ENCODE measurements around the gene APOBEC3C.
"Not testable (repeated sequence)": the region's sequence is repeated elsewhere in the genome, so short reads cannot be mapped to it uniquely, and the experiment has no call there.

The APOBEC3C gene

GRCh38 chr22:39017596-39018365 is 3.7 kb downstream of the APOBEC3C start:
- Histone ChIP-seq H3K9me3 (no peaks in the 10 kb centered on the region), H3K27ac (no peak overlapping the region), H3K4me3 (ENCODE audit: low read depth in 1 of 2, low read length in 1 of 2) (no peak overlapping the region), H3K4me1 (ENCODE audit: control insufficient read depth in 1 of 2, insufficient read depth in 1 of 2, low read depth in 1 of 2, low read length in 1 of 2) (peaks cover 24 to 34% of the 10 kb centered on the region in 2 experiments), H3K27me3 (no peaks in the 10 kb centered on the region), H3K36me3 (no peaks in the 10 kb centered on the region)
- no peak for TF ChIP-seq CTCF (IDR thresholded peaks at IDR 0.05)

- H3K4me3 ChIP-seq (ENCODE audit: low read depth in 1 of 2, low read length in 1 of 2) = peak overlapping the region; percentile 44 to 55
- not testable (repeated sequence) for H3K36me3 ChIP-seq, H3K9me3 ChIP-seq, H3K27me3 ChIP-seq
- peak overlapping the region; percentile 77 for H3K27ac ChIP-seq
- peaks cover 11 to 14% of the 10 kb centered on the region in 2 experiments for H3K4me1 ChIP-seq (ENCODE audit: control insufficient read depth in 1 of 2, insufficient read depth in 1 of 2, low read depth in 1 of 2, low read length in 1 of 2)
Measured at GRCh38 chr22:39020021-39020651, 6.1 kb downstream of the APOBEC3C start.

GRCh38 chr22:39021552-39022250 is 7.6 kb downstream of the APOBEC3C start:
- H3K9me3 ChIP-seq = no peaks in the 10 kb centered on the region
- H3K36me3 ChIP-seq = no peaks in the 10 kb centered on the region
- H3K27ac ChIP-seq = peak overlapping the region; percentile 77
- no peaks in the 10 kb centered on the region for H3K27me3 ChIP-seq
- peak overlapping the region; percentile 44 to 55 for H3K4me3 ChIP-seq (ENCODE audit: low read depth in 1 of 2, low read length in 1 of 2)
- TF ChIP-seq CTCF (IDR thresholded peaks at IDR 0.05) = no peak
- peaks cover 11 to 14% of the 10 kb centered on the region in 2 experiments for H3K4me1 ChIP-seq (ENCODE audit: control insufficient read depth in 1 of 2, insufficient read depth in 1 of 2, low read depth in 1 of 2, low read length in 1 of 2)

GRCh38 chr22:39024519-39025308 is 10.7 kb downstream of the APOBEC3C start:
- TF ChIP-seq CTCF (IDR thresholded peaks at IDR 0.05) = no peak
- Histone ChIP-seq H3K4me1 (ENCODE audit: control insufficient read depth in 1 of 2, insufficient read depth in 1 of 2, low read depth in 1 of 2, low read length in 1 of 2) (peaks cover 11 to 14% of the 10 kb centered on the region in 2 experiments), H3K9me3 (no peaks in the 10 kb centered on the region), H3K4me3 (ENCODE audit: low read depth in 1 of 2, low read length in 1 of 2) (no peak overlapping the region), H3K27me3 (no peaks in the 10 kb centered on the region), H3K36me3 (no peaks in the 10 kb centered on the region), H3K27ac (no peak overlapping the region)

- H3K4me1 ChIP-seq (ENCODE audit: control insufficient read depth in 1 of 2, insufficient read depth in 1 of 2, low read depth in 1 of 2, low read length in 1 of 2) = peaks cover under 1 to 1% of the 10 kb centered on the region in 2 experiments
- no peaks in the 10 kb centered on the region for H3K9me3 ChIP-seq
- no peak overlapping the region for H3K27ac ChIP-seq
- H3K4me3 ChIP-seq (ENCODE audit: low read depth in 1 of 2, low read length in 1 of 2) = no peak overlapping the region
- no peaks in the 10 kb centered on the region for H3K36me3 ChIP-seq
- H3K27me3 ChIP-seq = no peaks in the 10 kb centered on the region
- TF ChIP-seq CTCF (IDR thresholded peaks at IDR 0.05) = no peak
Measured at GRCh38 chr22:39026509-39027150, 12.6 kb downstream of the APOBEC3C start.

All from neutrophil (primary cell).